Neuronal stem cell (in vitro differentiated cells): Measurements from ENCODE around the gene SLC35D1.

ENCODE experiments used
- DNase-seq: peaks from one replicate; pipeline ENCODE4 v3.0.0-alpha.2; 2013; ENCODE audit warnings: low spot score
- H2AFZ ChIP-seq: one replicate; pipeline ENCODE4 v1.6.1; 2013; ENCODE audit warnings: mild to moderate bottlenecking, low read length, inconsistent platforms
- H2AK5ac ChIP-seq: 2 replicates; pipeline ENCODE4 v1.6.1; 2013; ENCODE audit warnings: low read depth, mild to moderate bottlenecking, inconsistent platforms, low read length, moderate library complexity, mixed read lengths
- H2BK120ac ChIP-seq: 2 replicates; pipeline ENCODE4 v1.6.1; 2013; ENCODE audit warnings: low read depth, mild to moderate bottlenecking, inconsistent platforms, low read length, moderate library complexity, mixed read lengths
- H2BK12ac ChIP-seq: one replicate; pipeline ENCODE4 v1.6.1; 2013; ENCODE audit warnings: low read length, inconsistent platforms
- H2BK15ac ChIP-seq: 2 replicates; pipeline ENCODE4 v1.6.1; 2013; ENCODE audit warnings: mild to moderate bottlenecking, low read length, inconsistent platforms, mixed read lengths
- H2BK5ac ChIP-seq: one replicate; pipeline ENCODE4 v1.6.1; 2013; ENCODE audit warnings: inconsistent platforms, mild to moderate bottlenecking, low read length, moderate library complexity
- H3K14ac ChIP-seq: one replicate; pipeline ENCODE4 v1.6.1; 2013; ENCODE audit warnings: low read length, inconsistent platforms
- H3K18ac ChIP-seq: 2 replicates; pipeline ENCODE4 v1.6.1; 2013; ENCODE audit warnings: low read length, inconsistent platforms
- H3K23ac ChIP-seq: 2 replicates; pipeline ENCODE4 v1.6.1; 2013; ENCODE audit warnings: low read depth, mild to moderate bottlenecking, mixed read lengths, low read length, inconsistent platforms; ENCODE audit not compliant: poor library complexity
- H3K27ac ChIP-seq: replicated peaks from 3 replicates; pipeline ENCODE4 v1.5.1; 2013; ENCODE audit warnings: low read length, inconsistent platforms
- H3K27me3 ChIP-seq, 3 experiments: 2 replicates each; pipeline ENCODE4 v1.6.1; 2013; ENCODE audit warnings: low read length in 3 of 3, mild to moderate bottlenecking in 2 of 3, inconsistent platforms in 1 of 3, low read depth in 1 of 3, mixed read lengths in 1 of 3, moderate library complexity in 1 of 3; ENCODE audit not compliant: control insufficient read depth in 3 of 3, insufficient read depth in 3 of 3
- H3K36me3 ChIP-seq, 2 donors: replicated peaks in 1 of 2; 2 replicates each; pipeline ENCODE4 v1.6.1; 2013; ENCODE audit warnings: low read length in 2 of 2; ENCODE audit not compliant: control insufficient read depth in 2 of 2, insufficient read depth in 2 of 2
- H3K4ac ChIP-seq: 2 replicates; pipeline ENCODE4 v1.6.1; 2013; ENCODE audit warnings: inconsistent platforms, mild to moderate bottlenecking, low read length, moderate library complexity
- H3K4me1 ChIP-seq, 2 donors: 1 replicate in 1 of 2; 2 replicates in 1 of 2; pipeline ENCODE4 v1.6.1; 2013; ENCODE audit warnings: low read length in 2 of 2, low read depth in 1 of 2; ENCODE audit not compliant: control insufficient read depth in 2 of 2, insufficient read depth in 1 of 2
- H3K4me2 ChIP-seq: one replicate; pipeline ENCODE4 v1.6.1; 2013; ENCODE audit warnings: mild to moderate bottlenecking, low read length, inconsistent platforms; ENCODE audit not compliant: insufficient read depth, poor library complexity, severe bottlenecking
- H3K4me3 ChIP-seq, 2 donors: 2 replicates each; pipeline ENCODE4 v1.5.1; 2013; ENCODE audit warnings: low read length in 2 of 2, mild to moderate bottlenecking in 2 of 2, inconsistent platforms in 1 of 2, moderate library complexity in 1 of 2
- H3K79me1 ChIP-seq: one replicate; pipeline ENCODE4 v1.6.1; 2013; ENCODE audit warnings: low read depth, mild to moderate bottlenecking, inconsistent platforms, low read length, moderate library complexity
- H3K9ac ChIP-seq: one replicate; pipeline ENCODE4 v1.6.1; 2013; ENCODE audit warnings: mild to moderate bottlenecking, low read depth, low read length, inconsistent platforms; ENCODE audit not compliant: poor library complexity
- H3K9me3 ChIP-seq, 2 donors: replicated peaks in 1 of 2; 2 replicates each; pipeline versions ENCODE3 to v1.6.1; 2013; ENCODE audit warnings: low read length in 2 of 2, mild to moderate bottlenecking in 2 of 2, inconsistent platforms in 1 of 2, low read depth in 1 of 2, mixed read lengths in 1 of 2, moderate library complexity in 1 of 2; ENCODE audit not compliant: control insufficient read depth in 2 of 2, insufficient read depth in 1 of 2
- H4K8ac ChIP-seq: one replicate; pipeline ENCODE4 v1.6.1; 2013; ENCODE audit warnings: low read depth, mild to moderate bottlenecking, inconsistent platforms, low read length, moderate library complexity
- H4K91ac ChIP-seq: one replicate; pipeline ENCODE4 v1.6.1; 2013; ENCODE audit warnings: low read length, low read depth, mild to moderate bottlenecking, inconsistent platforms; ENCODE audit not compliant: poor library complexity
- WGBS, 2 donors: extraction: QIAGEN DNeasy Blood & Tissue Kit; methylation state at CpG; one replicate each; pipeline ENCODE4 v1.1.7; 2013; ENCODE audit warnings: missing lambda C conversion rate in 2 of 2, mixed read lengths in 1 of 2; ENCODE audit not compliant: insufficient read length in 2 of 2, insufficient replicate concordance in 1 of 2; ENCODE audit errors: extremely low coverage in 2 of 2; 5-methylcytosine and 5-hydroxymethylcytosine counted together

SLC35D1 gene

DNA sequence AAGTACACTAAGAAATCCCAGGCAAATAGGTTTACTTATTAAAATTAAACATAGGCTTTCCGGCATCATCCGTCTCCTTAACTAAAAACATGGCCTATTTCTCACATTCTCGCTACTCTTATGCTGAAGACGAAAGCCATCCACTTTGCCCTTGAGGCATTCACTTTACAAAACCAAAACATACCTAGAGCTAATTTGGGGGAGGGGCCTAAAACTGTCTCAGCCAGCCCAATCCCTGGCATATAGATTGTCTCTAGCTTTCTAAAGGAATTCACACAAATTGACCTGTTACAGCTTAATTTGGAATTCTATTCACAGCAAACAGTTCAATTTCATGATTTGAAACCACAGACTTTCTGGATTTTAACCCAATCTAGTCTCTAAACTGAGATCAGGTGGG is 34.8 kb downstream of the SLC35D1 start:
- no peak for DNase-seq
- Histone ChIP-seq H3K4me2 (no peak overlapping the region), H2AK5ac (no peak overlapping the region), H2BK12ac (no peak overlapping the region), H2AFZ (no peak overlapping the region), H3K27me3 (no peaks in the 10 kb centered on the region), H4K8ac (no peak overlapping the region), H3K18ac (no peak overlapping the region), H3K14ac (no peak overlapping the region), H4K91ac (no peak overlapping the region), H3K79me1 (no peaks in the 10 kb centered on the region), H2BK15ac (no peak overlapping the region), H3K4ac (no peak overlapping the region), H3K36me3 (peaks cover 0 to 57% of the 10 kb centered on the region in 2 donors), H3K9me3 (peaks cover 0 to 6% of the 10 kb centered on the region in 2 donors), H2BK5ac (no peak overlapping the region), H3K9ac (no peak overlapping the region), H3K27ac (peak overlapping the region; percentile 23), H3K4me3 (no peak overlapping the region), H3K4me1 (peaks cover 0 to 7% of the 10 kb centered on the region in 2 donors), H2BK120ac (no peak overlapping the region), H3K23ac (no peak overlapping the region)
- no CpG with 5 or more reads among the region's 4 CpGs for WGBS, 2 donors

DNA sequence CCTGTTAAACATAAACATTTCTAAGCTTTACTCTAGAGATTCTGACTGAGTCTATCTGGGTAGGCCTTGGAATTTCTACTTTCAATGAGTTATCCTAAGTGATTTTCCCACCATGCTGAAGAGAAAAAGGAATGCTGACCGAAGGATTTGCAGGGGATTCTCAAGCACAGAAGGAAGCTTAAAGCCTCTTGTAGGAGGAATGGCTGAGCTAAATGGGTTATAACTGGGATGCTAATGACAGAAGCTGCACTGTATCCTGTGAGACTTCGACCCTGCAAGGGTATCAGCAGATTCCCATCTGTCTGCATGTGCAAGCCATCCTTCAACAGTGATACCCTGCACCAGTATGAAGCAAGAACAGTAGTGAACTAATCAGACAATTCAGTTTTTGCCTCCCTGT is 35.4 kb downstream of the SLC35D1 start:
- Histone ChIP-seq H3K27ac (no peak overlapping the region), H2BK12ac (no peak overlapping the region), H3K36me3 (peaks cover 0 to 60% of the 10 kb centered on the region in 2 donors), H4K8ac (no peak overlapping the region), H3K4ac (no peak overlapping the region), H2BK120ac (no peak overlapping the region), H3K14ac (no peak overlapping the region), H3K23ac (no peak overlapping the region), H2AK5ac (no peak overlapping the region), H3K4me1 (peaks cover 0 to 7% of the 10 kb centered on the region in 2 donors), H3K9me3 (peaks cover 0 to 6% of the 10 kb centered on the region in 2 donors), H3K4me2 (no peak overlapping the region), H2AFZ (no peak overlapping the region), H3K4me3 (no peak overlapping the region), H3K9ac (no peak overlapping the region), H2BK5ac (no peak overlapping the region), H2BK15ac (no peak overlapping the region), H3K79me1 (no peaks in the 10 kb centered on the region), H4K91ac (no peak overlapping the region), H3K27me3 (no peaks in the 10 kb centered on the region), H3K18ac (no peak overlapping the region)
- DNase-seq, result no peak
- WGBS, 2 donors, result no CpG with 5 or more reads among the region's 2 CpGs

- no peak overlapping the region for H3K4ac ChIP-seq
- H3K79me1 ChIP-seq, result no peaks in the 10 kb centered on the region
- H3K23ac ChIP-seq, result no peak overlapping the region
- no peak overlapping the region for H2BK12ac ChIP-seq
- no peak overlapping the region for H3K9ac ChIP-seq
- no peaks in the 10 kb centered on the region for H3K4me1 ChIP-seq
- H4K8ac ChIP-seq, result no peak overlapping the region
- peaks cover 0 to 6% of the 10 kb centered on the region in 2 donors for H3K9me3 ChIP-seq
- H3K4me3 ChIP-seq, result no peak overlapping the region
- no peak overlapping the region for H3K27ac ChIP-seq
- no peak overlapping the region for H2AFZ ChIP-seq
- no peak overlapping the region for H2AK5ac ChIP-seq
- H3K27me3 ChIP-seq, result no peaks in the 10 kb centered on the region
- H2BK120ac ChIP-seq, result no peak overlapping the region
- no peak overlapping the region for H3K18ac ChIP-seq
- no CpG with 5 or more reads among the region's 2 CpGs for WGBS, 2 donors
- H2BK15ac ChIP-seq, result no peak overlapping the region
- peaks cover 2 to 75% of the 10 kb centered on the region in 2 donors for H3K36me3 ChIP-seq
- no peak overlapping the region for H2BK5ac ChIP-seq
- H3K4me2 ChIP-seq, result no peak overlapping the region
- DNase-seq, result no peak
- H3K14ac ChIP-seq, result no peak overlapping the region
- H4K91ac ChIP-seq, result no peak overlapping the region
Observed at GRCh38 chr1:67013573-67013972, 40.4 kb downstream of the SLC35D1 start.

GRCh38 chr1:67009792-67010191 is 44.2 kb downstream of the SLC35D1 start:
- Histone ChIP-seq H3K9ac (no peak overlapping the region), H2BK15ac (no peak overlapping the region), H2AFZ (no peak overlapping the region), H3K23ac (no peak overlapping the region), H3K18ac (no peak overlapping the region), H4K8ac (no peak overlapping the region), H3K79me1 (no peaks in the 10 kb centered on the region), H2AK5ac (no peak overlapping the region), H3K4ac (no peak overlapping the region), H3K14ac (no peak overlapping the region), H3K36me3 (peaks cover 2 to 82% of the 10 kb centered on the region in 2 donors), H3K9me3 (peaks cover 0 to 3% of the 10 kb centered on the region in 2 donors), H2BK120ac (no peak overlapping the region), H2BK12ac (no peak overlapping the region), H2BK5ac (no peak overlapping the region), H3K27ac (no peak overlapping the region), H3K4me2 (no peak overlapping the region), H3K4me3 (no peak overlapping the region), H3K27me3 (no peaks in the 10 kb centered on the region), H3K4me1 (no peaks in the 10 kb centered on the region), H4K91ac (no peak overlapping the region)
- DNase-seq, result no peak
- WGBS, 2 donors, result no CpG with 5 or more reads among the region's 3 CpGs
